ENCODE data around the gene MRPL24.
A peak's percentile ranks its signal among the peaks of the same experiment; 100 is the strongest.

Gene MRPL24

GRCh38 chr1:156749419-156750118 is 8.7 kb upstream of the MRPL24 start:
- DNase-seq (ENCODE audit: low read depth in 1 of 2, low spot score in 1 of 2) = peak in 1 of 2 experiments; percentile 76
- H3K27ac ChIP-seq (replicated peaks) = peak overlapping the region; percentile 99
- no peak for TF ChIP-seq REST (IDR thresholded peaks at IDR 0.05; ENCODE audit: insufficient replicate concordance, low read depth)
- no peak for TF ChIP-seq GABPA (IDR thresholded peaks at IDR 0.05; ENCODE audit: low read depth)
- TF ChIP-seq, protein P1, sequence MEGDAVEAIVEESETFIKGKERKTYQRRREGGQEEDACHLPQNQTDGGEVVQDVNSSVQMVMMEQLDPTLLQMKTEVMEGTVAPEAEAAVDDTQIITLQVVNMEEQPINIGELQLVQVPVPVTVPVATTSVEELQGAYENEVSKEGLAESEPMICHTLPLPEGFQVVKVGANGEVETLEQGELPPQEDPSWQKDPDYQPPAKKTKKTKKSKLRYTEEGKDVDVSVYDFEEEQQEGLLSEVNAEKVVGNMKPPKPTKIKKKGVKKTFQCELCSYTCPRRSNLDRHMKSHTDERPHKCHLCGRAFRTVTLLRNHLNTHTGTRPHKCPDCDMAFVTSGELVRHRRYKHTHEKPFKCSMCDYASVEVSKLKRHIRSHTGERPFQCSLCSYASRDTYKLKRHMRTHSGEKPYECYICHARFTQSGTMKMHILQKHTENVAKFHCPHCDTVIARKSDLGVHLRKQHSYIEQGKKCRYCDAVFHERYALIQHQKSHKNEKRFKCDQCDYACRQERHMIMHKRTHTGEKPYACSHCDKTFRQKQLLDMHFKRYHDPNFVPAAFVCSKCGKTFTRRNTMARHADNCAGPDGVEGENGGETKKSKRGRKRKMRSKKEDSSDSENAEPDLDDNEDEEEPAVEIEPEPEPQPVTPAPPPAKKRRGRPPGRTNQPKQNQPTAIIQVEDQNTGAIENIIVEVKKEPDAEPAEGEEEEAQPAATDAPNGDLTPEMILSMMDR (IDR thresholded peaks at IDR 0.05; ENCODE audit: insufficient read depth, low read length) = no peak
- no peak; the same call in 1 of the 2 replicates for TF ChIP-seq POLR2AphosphoS5 (IDR thresholded peaks at IDR 0.05; ENCODE audit: low read depth)

GRCh38 chr1:156748670-156749418 is 8.0 kb upstream of the MRPL24 start:
- Histone ChIP-seq H3K27ac (replicated peaks) (peak overlapping the region; percentile 99), H3K4me3 (replicated peaks; ENCODE audit: insufficient read depth, low read length) (peak overlapping the region; percentile 75), H3K27me3 (ENCODE audit: insufficient read depth, poor library complexity, severe bottlenecking) (no peaks in the 10 kb centered on the region)
- no peak for TF ChIP-seq REST (IDR thresholded peaks at IDR 0.05; ENCODE audit: insufficient replicate concordance, low read depth)
- TF ChIP-seq, protein P1 (IDR thresholded peaks at IDR 0.05; ENCODE audit: insufficient read depth, low read length) = no peak
- 0 out of 2 replicates have a peak, but pooled peaks have one; percentile 30 for TF ChIP-seq SPI1 (IDR thresholded peaks at IDR 0.05; ENCODE audit: borderline replicate concordance, low read depth)
- peak; percentile 80 for TF ChIP-seq GABPA (IDR thresholded peaks at IDR 0.05; ENCODE audit: low read depth)
- peak; percentile 82 for TF ChIP-seq POLR2AphosphoS5 (IDR thresholded peaks at IDR 0.05; ENCODE audit: low read depth)
- DNase-seq (ENCODE audit: low read depth in 1 of 2, low spot score in 1 of 2) = peak; percentile 85 to 89

More at GRCh38 chr1:156749419-156750118, 8.7 kb upstream of the MRPL24 start:
- Histone ChIP-seq H3K4me3 (replicated peaks; ENCODE audit: insufficient read depth, low read length) (peak overlapping the region; percentile 75), H3K27me3 (ENCODE audit: insufficient read depth, poor library complexity, severe bottlenecking) (no peaks in the 10 kb centered on the region)

DNA sequence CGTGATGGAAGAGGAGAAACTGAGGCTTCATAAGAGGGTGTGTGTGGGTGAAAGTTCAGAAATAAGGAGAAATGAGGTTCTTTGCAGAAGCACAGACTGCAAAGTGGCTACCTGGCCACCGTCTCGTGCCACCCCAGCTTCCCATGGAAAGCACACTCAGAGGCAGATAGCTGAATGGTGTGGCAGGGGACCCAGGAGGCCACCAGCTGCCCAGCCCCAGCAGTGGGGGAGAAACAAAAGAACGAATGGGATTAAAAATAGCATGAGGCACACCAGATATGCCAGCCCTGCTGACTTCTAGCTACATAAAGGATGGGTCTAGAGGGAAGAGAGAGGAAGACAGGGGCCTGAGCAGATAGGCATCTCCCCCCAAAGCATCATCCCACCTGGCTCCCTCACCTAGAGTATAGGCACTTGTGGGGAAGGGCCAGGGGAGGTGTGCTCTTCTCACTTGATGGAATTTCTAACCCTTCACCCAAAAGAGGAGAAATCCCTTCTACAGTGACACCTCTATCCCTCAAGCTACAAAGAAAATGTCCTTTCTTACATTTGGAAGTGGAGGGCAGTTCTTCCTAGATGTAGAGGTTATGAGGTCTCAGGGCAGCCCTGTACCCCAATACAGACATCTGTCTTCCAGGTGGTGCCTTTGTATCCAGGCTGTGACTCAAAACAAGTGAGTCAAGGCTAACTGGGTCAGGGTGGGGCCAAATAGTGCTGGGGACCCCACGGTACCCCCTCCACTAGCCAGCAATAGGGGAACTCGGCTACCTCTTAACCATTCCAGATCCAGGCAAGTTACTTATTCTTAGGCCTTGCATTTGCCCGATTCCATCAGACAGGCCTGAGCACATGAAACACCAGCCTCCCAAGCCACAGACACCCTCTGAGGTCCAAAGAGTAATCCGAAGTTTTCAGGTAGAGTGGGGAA is 7.1 kb upstream of the MRPL24 start:
- 0 out of 2 replicates have a peak, but pooled peaks have one; percentile 36 for TF ChIP-seq POLR2AphosphoS5 (IDR thresholded peaks at IDR 0.05; ENCODE audit: low read depth)
- no peak for TF ChIP-seq SPI1 (IDR thresholded peaks at IDR 0.05; ENCODE audit: borderline replicate concordance, low read depth)
- Histone ChIP-seq H3K27ac (replicated peaks) (peak overlapping the region; percentile 99), H3K4me3 (replicated peaks; ENCODE audit: insufficient read depth, low read length) (peak overlapping the region; percentile 75), H3K27me3 (ENCODE audit: insufficient read depth, poor library complexity, severe bottlenecking) (no peaks in the 10 kb centered on the region)
- no peak for DNase-seq (ENCODE audit: low read depth in 1 of 2, low spot score in 1 of 2)

All from HL-60 (cell line).